ENCODE measurements around the gene RAD51B.

DNA sequence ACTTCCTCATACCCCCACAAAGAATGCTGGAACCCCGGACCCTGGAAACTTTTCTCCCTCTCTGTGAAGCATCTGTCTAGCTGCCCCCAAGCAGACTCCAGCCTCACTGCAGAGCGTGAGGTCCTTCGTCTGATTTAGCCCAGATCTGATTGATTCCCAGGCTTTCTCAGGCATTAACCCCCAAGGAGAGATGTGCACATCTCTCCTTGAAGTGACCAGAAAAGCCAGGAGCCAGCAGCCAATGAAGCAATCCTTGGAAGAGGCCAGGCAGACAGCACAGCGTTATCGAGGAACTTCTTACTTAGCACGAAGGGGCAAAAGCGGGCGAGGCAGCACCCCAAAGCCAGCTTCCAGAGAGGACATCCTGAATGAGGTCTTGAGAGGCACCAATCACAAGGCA, 872.6 kb downstream of the RAD51B start:
- TF ChIP-seq POLR2AphosphoS5 (IDR thresholded peaks at IDR 0.05; ENCODE audit: low read depth, low read length) (no peak), POU2F2 (IDR thresholded peaks at IDR 0.05; ENCODE audit: low read depth, low read length) (no peak), TAF1 (IDR thresholded peaks at IDR 0.05; ENCODE audit: low read depth, low read length) (no peak), POLR2A (IDR thresholded peaks at IDR 0.05; ENCODE audit: low read depth, low read length) (no peak)

Measured in GM12891 (cell line).